CD8-positive, alpha-beta memory T cell (primary cell): ENCODE measurements around the gene PCDHB11. TPM values are rescaled to one million over a fixed set of nuclear protein-coding genes. Genes with fewer than 3 reads are reported as not detected.
A peak's percentile ranks its signal among the peaks of the same experiment; 100 is the strongest.
"Not testable (repeated sequence)": the region's sequence is repeated elsewhere in the genome, so short reads cannot be mapped to it uniquely, and the experiment has no call there.

ENCODE experiments used
- CTCF ChIA-PET: fragments of 350-600 bp; sonication (Branson Sonifier 250); formaldehyde crosslinking; loops from one replicate; lab custom pipeline; 2021; ENCODE audit warnings: antibody characterized with exemption; lab: Charles Lee
- POLR2A ChIA-PET: fragments of 350-600 bp; sonication (Branson Sonifier 250); formaldehyde crosslinking; loops from one replicate; lab custom pipeline; 2021; ENCODE audit warnings: antibody characterized with exemption; lab: Charles Lee
- DNase-seq, 5 donors: peaks; one replicate each; pipeline versions ENCODE4 v3.0.0 to v3.0.0-alpha.2; 2020 to 2022; ENCODE audit warnings: mixed read lengths in 1 of 5
- H3K27ac ChIP-seq: one replicate; pipeline ENCODE4 v1.7.0; 2013; ENCODE audit warnings: low read depth, mild to moderate bottlenecking, low read length, moderate library complexity
- H3K27me3 ChIP-seq: 2 replicates; pipeline ENCODE4 v1.7.0; 2013; ENCODE audit warnings: low read length, mild to moderate bottlenecking; ENCODE audit not compliant: insufficient read depth, poor library complexity, severe bottlenecking
- H3K36me3 ChIP-seq: 2 replicates; pipeline ENCODE4 v1.7.0; 2013; ENCODE audit warnings: mild to moderate bottlenecking, low read length, moderate library complexity; ENCODE audit not compliant: insufficient read depth
- H3K4me1 ChIP-seq: 2 replicates; pipeline ENCODE4 v1.7.0; 2013; ENCODE audit warnings: mild to moderate bottlenecking, low read length, moderate library complexity; ENCODE audit not compliant: insufficient read depth
- H3K4me3 ChIP-seq: 2 replicates; pipeline ENCODE4 v1.7.0; 2013; ENCODE audit warnings: mild to moderate bottlenecking, low read length
- H3K9me3 ChIP-seq: 2 replicates; pipeline ENCODE4 v1.7.0; 2013; ENCODE audit warnings: mild to moderate bottlenecking, low read length
- H3K27ac Mint-ChIP-seq, 8 donors: one replicate each; pipeline ENCODE4 v1.8.0; 2020 to 2021; ENCODE audit warnings: mixed read lengths in 8 of 8, mild to moderate bottlenecking in 6 of 8, inconsistent platforms in 3 of 8, moderate library complexity in 3 of 8
- H3K27me3 Mint-ChIP-seq, 2 donors: one replicate each; pipeline ENCODE4 v1.8.0; 2020 to 2021; ENCODE audit warnings: mixed read lengths in 2 of 2, mild to moderate bottlenecking in 1 of 2, moderate library complexity in 1 of 2
- H3K36me3 Mint-ChIP-seq, 3 donors: one replicate each; pipeline ENCODE4 v1.8.0; 2020 to 2021; ENCODE audit warnings: mixed read lengths in 3 of 3, inconsistent platforms in 1 of 3, mild to moderate bottlenecking in 1 of 3
- H3K4me1 Mint-ChIP-seq, 3 donors: one replicate each; pipeline ENCODE4 v1.8.0; 2020 to 2021; ENCODE audit warnings: mixed read lengths in 3 of 3, inconsistent platforms in 1 of 3, mild to moderate bottlenecking in 1 of 3
- H3K4me3 Mint-ChIP-seq, 7 donors: one replicate each; pipeline ENCODE4 v1.8.0; 2020 to 2021; ENCODE audit warnings: mixed read lengths in 7 of 7, mild to moderate bottlenecking in 6 of 7, moderate library complexity in 4 of 7, inconsistent platforms in 2 of 7
- H3K9me3 Mint-ChIP-seq, 5 donors: one replicate each; pipeline ENCODE4 v1.8.0; 2020 to 2022; ENCODE audit warnings: mixed read lengths in 5 of 5, mild to moderate bottlenecking in 3 of 5, moderate library complexity in 2 of 5, inconsistent platforms in 1 of 5
- polyA plus RNA-seq: library from polyadenylated mRNA; unstranded; fragments of 300-500 nt; fragmentation: Illumina TruSeq; gene quantifications from one replicate; pipeline ENCODE4 v1.2.3, GENCODE V29; 2021
- total RNA-seq, 2 experiments: library from RNA; stranded (reverse); gene quantifications; one replicate each; pipeline ENCODE4 v1.2.3, GENCODE V29; 2021

Gene PCDHB11
- total and polyA plus RNA-seq, 3 experiments from 2014 or later: not detected

DNA sequence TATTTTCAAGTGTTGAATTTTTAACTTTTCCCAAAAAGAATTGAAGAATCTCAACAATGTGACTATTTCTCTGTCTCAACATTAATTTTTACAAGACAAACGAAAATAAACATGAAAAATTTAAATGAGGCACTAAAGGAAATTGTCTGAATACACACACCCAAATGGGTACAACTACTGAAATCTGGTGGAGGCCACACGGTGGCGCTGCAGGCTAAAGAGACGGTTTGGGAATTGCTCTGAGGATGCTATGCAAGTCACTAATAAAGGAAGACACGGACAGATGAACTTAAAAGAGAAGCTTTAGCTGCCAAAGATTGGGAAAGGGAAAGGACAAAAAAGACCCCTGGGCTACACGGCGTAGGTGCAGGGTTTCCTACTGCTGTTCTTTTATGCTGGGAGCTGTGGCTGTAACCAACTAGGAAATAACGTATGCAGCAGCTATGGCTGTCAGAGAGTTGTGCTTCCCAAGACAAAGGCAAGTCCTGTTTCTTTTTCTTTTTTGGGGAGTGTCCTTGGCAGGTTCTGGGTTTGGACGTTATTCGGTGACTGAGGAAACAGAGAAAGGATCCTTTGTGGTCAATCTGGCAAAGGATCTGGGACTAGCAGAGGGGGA, 7.2 kb upstream of the PCDHB11 start, which contains the start of gene PCDHB10:
PCDHB10 (plus strand) TSS at position 244 of the 616 bp plus-strand sequence; CDS start at position 444, 200 bp downstream.
- CTCF ChIA-PET: no interaction called here
- Mint-ChIP-seq H3K27ac (no peak within 1 kb of the TSS), H3K36me3 (peaks cover 1 to 5% (median 2%) of the 10 kb centered on the region in 3 donors), H3K9me3 (peaks cover 31 to 55% (median 53%) of the 10 kb centered on the region in 5 donors), H3K27me3 (peaks cover 30 to 52% of the 10 kb centered on the region in 2 donors), H3K4me1 (peaks cover under 1 to 3% (median under 1%) of the 10 kb centered on the region in 3 donors), H3K4me3 (peak within 1 kb of the TSS in 2 of 7 donors; percentile 11 to 25)
- POLR2A ChIA-PET: no interaction called here
- H3K9me3 ChIP-seq: peaks cover 5% of the 10 kb centered on the region
- no peak within 1 kb of the TSS for H3K4me3 ChIP-seq
- H3K4me1 ChIP-seq: no peaks in the 10 kb centered on the region
- DNase-seq: peak in 1 of 5 donors; percentile 6
- H3K27ac ChIP-seq: no peak within 1 kb of the TSS
- no peaks in the 10 kb centered on the region for H3K36me3 ChIP-seq
- H3K27me3 ChIP-seq: no peaks in the 10 kb centered on the region

DNA sequence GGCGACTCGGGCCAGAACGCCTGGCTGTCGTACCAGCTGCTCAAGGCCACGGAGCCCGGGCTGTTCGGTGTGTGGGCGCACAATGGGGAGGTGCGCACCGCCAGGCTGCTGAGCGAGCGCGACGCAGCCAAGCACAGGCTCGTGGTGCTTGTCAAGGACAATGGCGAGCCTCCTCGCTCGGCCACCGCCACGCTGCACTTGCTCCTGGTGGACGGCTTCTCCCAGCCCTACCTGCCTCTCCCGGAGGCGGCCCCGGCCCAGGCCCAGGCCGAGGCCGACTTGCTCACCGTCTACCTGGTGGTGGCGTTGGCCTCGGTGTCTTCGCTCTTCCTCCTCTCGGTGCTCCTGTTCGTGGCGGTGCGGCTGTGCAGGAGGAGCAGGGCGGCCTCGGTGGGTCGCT, 5.1 kb upstream of the PCDHB11 start:
- H3K36me3 ChIP-seq, H3K4me1 Mint-ChIP-seq, H3K4me3 ChIP-seq, H3K4me3 Mint-ChIP-seq, H3K27me3 ChIP-seq, DNase-seq, H3K27ac Mint-ChIP-seq, H3K4me1 ChIP-seq, H3K36me3 Mint-ChIP-seq, CTCF ChIA-PET, H3K9me3 ChIP-seq, POLR2A ChIA-PET, H3K27ac ChIP-seq: not testable (repeated sequence)
- Mint-ChIP-seq H3K27me3 (peaks cover 29 to 60% of the 10 kb centered on the region in 2 donors), H3K9me3 (peaks cover 37 to 60% (median 50%) of the 10 kb centered on the region in 5 donors)

DNA sequence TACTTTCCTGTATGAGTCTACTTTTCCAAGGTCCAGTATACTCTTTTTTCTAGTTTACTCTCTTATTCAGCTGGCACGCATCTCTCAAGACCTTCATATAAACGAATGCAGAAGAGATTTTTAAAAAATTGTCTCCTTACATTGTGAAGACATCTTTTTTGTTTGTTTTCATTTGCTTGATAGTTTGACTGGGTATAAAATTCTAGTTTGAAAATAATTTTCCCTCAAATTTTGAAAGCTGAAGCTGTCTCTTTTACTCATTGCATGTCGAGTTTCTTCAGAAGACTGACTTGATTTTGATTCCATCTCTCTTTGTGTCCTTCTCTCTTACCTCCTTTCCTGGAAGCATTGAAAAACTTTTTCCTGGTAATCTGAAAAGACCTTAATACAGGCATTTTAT, 3.1 kb upstream of the PCDHB11 start:
- peaks cover 0 to 3% (median 0%) of the 10 kb centered on the region in 3 donors for H3K36me3 Mint-ChIP-seq
- H3K4me1 Mint-ChIP-seq: no peaks in the 10 kb centered on the region
- peaks cover 5% of the 10 kb centered on the region for H3K9me3 ChIP-seq
- H3K4me3 Mint-ChIP-seq: no peak overlapping the region
- ChIA-PET CTCF (no interaction called here), POLR2A (no interaction called here)
- H3K27me3 Mint-ChIP-seq: peaks cover 33 to 60% of the 10 kb centered on the region in 2 donors
- H3K4me1 ChIP-seq: no peaks in the 10 kb centered on the region
- H3K27me3 ChIP-seq: no peaks in the 10 kb centered on the region
- H3K27ac ChIP-seq: no peak overlapping the region
- H3K36me3 ChIP-seq: no peaks in the 10 kb centered on the region
- no peak overlapping the region for H3K27ac Mint-ChIP-seq
- H3K4me3 ChIP-seq: no peak overlapping the region
- peaks cover 45 to 60% (median 53%) of the 10 kb centered on the region in 5 donors for H3K9me3 Mint-ChIP-seq
- DNase-seq: no peak

DNA sequence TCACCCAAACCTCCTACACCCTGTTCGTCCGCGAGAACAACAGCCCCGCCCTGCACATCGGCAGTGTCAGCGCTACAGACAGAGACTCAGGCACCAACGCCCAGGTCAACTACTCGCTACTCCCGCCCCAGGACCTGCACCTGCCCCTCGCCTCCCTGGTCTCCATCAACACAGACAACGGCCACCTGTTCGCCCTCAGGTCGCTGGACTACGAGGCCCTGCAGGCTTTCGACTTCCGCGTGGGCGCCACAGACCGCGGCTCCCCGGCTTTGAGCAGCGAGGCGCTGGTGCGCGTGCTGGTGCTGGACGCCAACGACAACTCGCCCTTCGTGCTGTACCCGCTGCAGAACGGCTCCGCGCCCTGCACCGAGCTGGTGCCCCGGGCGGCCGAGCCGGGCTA, 1.7 kb downstream of the PCDHB11 start:
- H3K27ac ChIP-seq, H3K4me1 ChIP-seq, H3K27ac Mint-ChIP-seq, H3K4me1 Mint-ChIP-seq, H3K36me3 ChIP-seq, H3K27me3 ChIP-seq, CTCF ChIA-PET, H3K4me3 ChIP-seq, H3K36me3 Mint-ChIP-seq, POLR2A ChIA-PET, DNase-seq, H3K9me3 ChIP-seq: not testable (repeated sequence)
- Mint-ChIP-seq H3K9me3 (peaks cover 30 to 43% (median 40%) of the 10 kb centered on the region in 5 donors), H3K27me3 (peaks cover 31 to 54% of the 10 kb centered on the region in 2 donors), H3K4me3 (peak overlapping the region in 1 of 7 donors; percentile 15)

DNA sequence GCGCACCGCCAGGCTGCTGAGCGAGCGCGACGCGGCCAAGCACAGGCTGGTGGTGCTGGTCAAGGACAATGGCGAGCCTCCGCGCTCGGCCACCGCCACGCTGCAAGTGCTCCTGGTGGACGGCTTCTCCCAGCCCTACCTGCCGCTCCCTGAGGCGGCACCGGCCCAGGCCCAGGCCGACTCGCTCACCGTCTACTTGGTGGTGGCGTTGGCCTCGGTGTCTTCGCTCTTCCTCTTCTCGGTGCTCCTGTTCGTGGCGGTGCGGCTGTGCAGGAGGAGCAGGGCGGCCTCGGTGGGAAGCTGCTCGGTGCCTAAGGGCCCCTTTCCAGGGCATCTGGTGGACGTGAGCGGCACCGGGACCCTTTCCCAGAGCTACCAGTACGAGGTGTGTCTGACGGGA, 2.2 kb downstream of the PCDHB11 start:
- H3K4me3 ChIP-seq, H3K9me3 ChIP-seq, H3K27ac Mint-ChIP-seq, H3K4me1 Mint-ChIP-seq, H3K36me3 ChIP-seq, H3K27me3 ChIP-seq, CTCF ChIA-PET, H3K4me3 Mint-ChIP-seq, DNase-seq, POLR2A ChIA-PET, H3K36me3 Mint-ChIP-seq, H3K4me1 ChIP-seq, H3K27ac ChIP-seq: not testable (repeated sequence)
- Mint-ChIP-seq H3K9me3 (peaks cover 25 to 38% (median 35%) of the 10 kb centered on the region in 5 donors), H3K27me3 (peaks cover 32 to 56% of the 10 kb centered on the region in 2 donors)

DNA sequence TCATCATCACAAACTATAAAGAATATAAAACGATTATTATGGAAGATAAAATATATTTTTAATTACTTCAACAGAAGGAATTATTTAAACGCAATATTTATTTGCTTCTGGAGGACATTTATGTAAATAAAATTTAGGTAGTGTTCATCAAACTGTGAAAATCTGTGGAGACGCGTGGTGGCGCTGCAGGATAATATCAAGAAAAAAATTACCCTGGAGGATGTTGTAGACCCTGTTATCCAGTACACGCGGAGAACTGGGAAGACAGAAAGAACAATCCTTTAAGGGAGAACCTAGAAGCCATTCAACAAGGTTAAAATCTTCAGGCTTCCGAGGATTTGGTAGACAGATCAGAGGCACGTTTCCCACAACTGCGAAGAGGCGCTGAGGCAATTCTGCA, 9.1 kb downstream of the PCDHB11 start, which contains the start of gene PCDHB12:
PCDHB12 (plus strand) TSS at position 242 of the 400 bp plus-strand sequence. CDS start 189 bp downstream, outside the sequence.
- H3K27me3 ChIP-seq: peaks cover 13% of the 10 kb centered on the region
- Mint-ChIP-seq H3K27me3 (peaks cover 33 to 64% of the 10 kb centered on the region in 2 donors), H3K4me3 (no peak within 1 kb of the TSS), H3K36me3 (no peaks in the 10 kb centered on the region), H3K27ac (no peak within 1 kb of the TSS), H3K9me3 (peaks cover 0 to 10% (median 7%) of the 10 kb centered on the region in 5 donors), H3K4me1 (peaks cover 0 to 1% (median under 1%) of the 10 kb centered on the region in 3 donors)
- H3K9me3 ChIP-seq: no peaks in the 10 kb centered on the region
- H3K27ac ChIP-seq: no peak within 1 kb of the TSS
- CTCF ChIA-PET: interaction anchor here (1.5 kb wide), 1 partner anchor 304 kb away, joined by 3 read pairs; no protein-coding TSS in a partner anchor
- no peak for DNase-seq
- no peaks in the 10 kb centered on the region for H3K36me3 ChIP-seq
- POLR2A ChIA-PET: no interaction called here
- H3K4me3 ChIP-seq: no peak within 1 kb of the TSS
- H3K4me1 ChIP-seq: no peaks in the 10 kb centered on the region

DNA sequence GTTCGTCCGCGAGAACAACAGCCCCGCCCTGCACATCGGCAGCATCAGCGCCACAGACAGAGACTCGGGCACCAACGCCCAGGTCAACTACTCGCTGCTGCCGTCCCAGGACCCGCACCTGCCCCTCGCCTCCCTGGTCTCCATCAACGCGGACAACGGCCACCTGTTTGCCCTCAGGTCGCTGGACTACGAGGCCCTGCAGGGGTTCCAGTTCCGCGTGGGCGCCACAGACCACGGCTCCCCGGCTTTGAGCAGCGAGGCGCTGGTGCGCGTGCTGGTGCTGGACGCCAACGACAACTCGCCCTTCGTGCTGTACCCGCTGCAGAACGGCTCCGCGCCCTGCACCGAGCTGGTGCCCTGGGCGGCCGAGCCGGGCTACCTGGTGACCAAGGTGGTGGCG, 10.9 kb downstream of the PCDHB11 start:
- H3K36me3 ChIP-seq, H3K4me3 Mint-ChIP-seq, CTCF ChIA-PET, H3K9me3 ChIP-seq, H3K4me1 ChIP-seq, H3K36me3 Mint-ChIP-seq, H3K4me1 Mint-ChIP-seq, H3K27ac ChIP-seq, H3K27ac Mint-ChIP-seq, POLR2A ChIA-PET, DNase-seq, H3K4me3 ChIP-seq: not testable (repeated sequence)
- Mint-ChIP-seq H3K9me3 (peaks cover 4 to 17% (median 15%) of the 10 kb centered on the region in 5 donors), H3K27me3 (peaks cover 37 to 71% of the 10 kb centered on the region in 2 donors)
- H3K27me3 ChIP-seq: peaks cover 13% of the 10 kb centered on the region

DNA sequence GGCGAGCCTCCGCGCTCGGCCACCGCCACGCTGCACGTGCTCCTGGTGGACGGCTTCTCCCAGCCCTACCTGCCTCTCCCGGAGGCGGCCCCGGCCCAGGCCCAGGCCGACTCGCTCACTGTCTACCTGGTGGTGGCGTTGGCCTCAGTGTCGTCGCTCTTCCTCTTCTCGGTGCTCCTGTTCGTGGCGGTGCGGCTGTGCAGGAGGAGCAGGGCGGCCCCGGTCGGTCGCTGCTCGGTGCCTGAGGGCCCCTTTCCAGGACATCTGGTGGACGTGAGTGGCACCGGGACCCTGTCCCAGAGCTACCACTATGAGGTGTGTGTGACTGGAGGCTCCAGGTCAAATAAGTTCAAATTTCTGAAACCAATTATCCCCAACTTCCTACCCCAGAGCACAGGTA, 11.4 kb downstream of the PCDHB11 start:
- H3K27ac Mint-ChIP-seq, DNase-seq, CTCF ChIA-PET, H3K9me3 ChIP-seq, H3K4me3 Mint-ChIP-seq, H3K4me1 ChIP-seq, H3K36me3 Mint-ChIP-seq, H3K27ac ChIP-seq, H3K36me3 ChIP-seq, POLR2A ChIA-PET, H3K4me3 ChIP-seq, H3K4me1 Mint-ChIP-seq: not testable (repeated sequence)
- Mint-ChIP-seq H3K27me3 (peaks cover 36 to 69% of the 10 kb centered on the region in 2 donors), H3K9me3 (peaks cover 4 to 18% (median 16%) of the 10 kb centered on the region in 5 donors)
- peaks cover 13% of the 10 kb centered on the region for H3K27me3 ChIP-seq
